Panc1 (cell line): ENCODE data around the gene UBE2R2. TPM values are rescaled to one million over a fixed set of nuclear protein-coding genes. Genes with fewer than 3 reads are reported as not detected.

Experiments
- ATAC-seq: fragments of 200-7000 bp; cut with Tn5 transposase; 2 replicates; pipeline ENCODE4 v1.9.1; 2020; ENCODE audit warnings: mild to moderate bottlenecking, moderate library complexity
- BruUV-seq: library from RNA; stranded (reverse); fragments of 400-500 nt; replicated peaks from 2 replicates; lab custom pipeline; 2021; lab: Mats Ljungman, UMichigan
- CTCF ChIA-PET: fragments of 300-600 bp; sonication (Branson Sonifier 250); formaldehyde crosslinking; loops from one replicate; lab custom pipeline; 2022; ENCODE audit warnings: antibody characterized with exemption; lab: Charles Lee
- POLR2A ChIA-PET: fragments of 300-600 bp; sonication (Branson Sonifier 250); formaldehyde crosslinking; loops from one replicate; lab custom pipeline; 2022; ENCODE audit warnings: antibody characterized with exemption; lab: Charles Lee
- DNase-seq: peaks from one replicate; pipeline ENCODE4 v3.0.0-alpha.2; 2010; ENCODE audit warnings: low read depth, low spot score
- H3K27ac ChIP-seq: 2 replicates; pipeline ENCODE4 v1.5.1; 2011; ENCODE audit warnings: mild to moderate bottlenecking, low read length, inconsistent platforms
- H3K27me3 ChIP-seq: fragments of 200-500 bp; sonication (Bioruptor generic); 2 replicates; pipeline ENCODE4 v1.6.0; 2014; ENCODE audit warnings: low read length, inconsistent platforms; ENCODE audit not compliant: control insufficient read depth, insufficient read depth
- H3K36me3 ChIP-seq: fragments of 200-500 bp; sonication (Bioruptor generic); 2 replicates; pipeline ENCODE4 v1.5.1; 2014; ENCODE audit warnings: inconsistent platforms, mild to moderate bottlenecking, low read length, moderate library complexity; ENCODE audit not compliant: control insufficient read depth, insufficient read depth
- H3K4me1 ChIP-seq: 2 replicates; pipeline ENCODE4 v1.5.1; 2011; ENCODE audit warnings: inconsistent platforms, mild to moderate bottlenecking, low read length, moderate library complexity; ENCODE audit not compliant: control insufficient read depth, insufficient read depth
- H3K4me3 ChIP-seq, 2 experiments: 2 replicates each; pipeline ENCODE4 v1.5.1; 2011 to 2012; ENCODE audit warnings: low read depth in 2 of 2, low read length in 2 of 2, mild to moderate bottlenecking in 2 of 2, inconsistent platforms in 1 of 2, moderate library complexity in 1 of 2
- H3K9me3 ChIP-seq: fragments of 200-500 bp; sonication (Bioruptor generic); 2 replicates; pipeline ENCODE4 v1.5.1; 2014; ENCODE audit warnings: low read depth, mild to moderate bottlenecking, inconsistent platforms, low read length, moderate library complexity; ENCODE audit not compliant: control insufficient read depth, insufficient read depth
- CTCF ChIP-seq: fragments of 450-650 bp; IDR thresholded peaks from 2 replicates; pipeline ENCODE4 v1.5.1; 2017; ENCODE audit warnings: mild to moderate bottlenecking
- POLR2AphosphoS5 ChIP-seq: IDR thresholded peaks from 2 replicates; pipeline ENCODE4 v1.6.1; 2012; ENCODE audit warnings: mild to moderate bottlenecking, low read depth, low read length, moderate library complexity
- REST ChIP-seq, 2 experiments: IDR thresholded peaks; 2 replicates each; pipeline ENCODE4 v1.6.1; 2011 to 2012; ENCODE audit warnings: low read depth in 2 of 2, control low read depth in 1 of 2, low read length in 1 of 2, mild to moderate bottlenecking in 1 of 2, moderate library complexity in 1 of 2; ENCODE audit not compliant: insufficient read depth in 1 of 2
- SIN3A ChIP-seq: IDR thresholded peaks from 2 replicates; pipeline ENCODE4 v1.6.1; 2012; ENCODE audit warnings: low read depth, mild to moderate bottlenecking, low read length, moderate library complexity, borderline replicate concordance; ENCODE audit not compliant: insufficient read depth
- TCF7L2 ChIP-seq: IDR thresholded peaks from 2 replicates; pipeline ENCODE4 v1.6.1; 2011; ENCODE audit warnings: mild to moderate bottlenecking, low read depth, low read length, inconsistent platforms
- in situ Hi-C: cut with HindIII; loops from 2 replicates; pipeline ENCODE4 v1.10.0; 2016; ENCODE audit warnings: low sequenced_read_pairs, low pct_unique_long_range_greater_than_20kb
- intact Hi-C: fragments of 100-400 bp; cut with micrococcal nuclease; formaldehyde crosslinking; loops from one replicate; pipeline ENCODE4 v1.10.0; 2022; ENCODE audit not compliant: unreplicated experiment
- total RNA-seq: library from RNA; stranded (reverse); gene quantifications from one replicate; pipeline ENCODE4 v1.2.1, GENCODE V29; 2021; ENCODE audit not compliant: unreplicated experiment

The UBE2R2 gene
- total RNA-seq, 1 experiment from 2014 or later, result 67.2 TPM

- H3K4me1 ChIP-seq, result peaks cover 7% of the 10 kb centered on the region; the same call in 1 of the 2 replicates
- H3K4me3 ChIP-seq, result no peak overlapping the region
- intact Hi-C loops (loop anchor here (10.0 kb wide), 1 partner anchor 59 kb away; no protein-coding TSS in a partner anchor), in situ Hi-C loops (no loop called here)
- CTCF ChIA-PET, result interaction anchor here (0.5 to 1.2 kb wide), 7 partner anchors 20 to 330 kb away, joined by 3 to 14 read pairs (median 4); no protein-coding TSS in a partner anchor
- DNase-seq, result no peak
- no peaks in the 10 kb centered on the region for H3K9me3 ChIP-seq
- H3K27ac ChIP-seq, result no peak overlapping the region
- no peak for TF ChIP-seq CTCF
- TF ChIP-seq SIN3A, result no peak
- TF ChIP-seq REST (IDR thresholded peaks at IDR 0.05; ENCODE audit: insufficient read depth in 1 of 2, low read depth in 2 of 2, low read length in 1 of 2), result no peak
- TF ChIP-seq POLR2AphosphoS5, result peak; percentile 3; the same call in 1 of the 2 replicates
- no peak for TF ChIP-seq TCF7L2
- POLR2A ChIA-PET, result no interaction called here
- no TSS peak for BruUV-seq
- ATAC-seq, result peak; percentile 26
- no peaks in the 10 kb centered on the region for H3K27me3 ChIP-seq
- peaks cover 47% of the 10 kb centered on the region for H3K36me3 ChIP-seq
Observed at GRCh38 chr9:33923998-33924701, 107.2 kb downstream of the UBE2R2 start.

DNA sequence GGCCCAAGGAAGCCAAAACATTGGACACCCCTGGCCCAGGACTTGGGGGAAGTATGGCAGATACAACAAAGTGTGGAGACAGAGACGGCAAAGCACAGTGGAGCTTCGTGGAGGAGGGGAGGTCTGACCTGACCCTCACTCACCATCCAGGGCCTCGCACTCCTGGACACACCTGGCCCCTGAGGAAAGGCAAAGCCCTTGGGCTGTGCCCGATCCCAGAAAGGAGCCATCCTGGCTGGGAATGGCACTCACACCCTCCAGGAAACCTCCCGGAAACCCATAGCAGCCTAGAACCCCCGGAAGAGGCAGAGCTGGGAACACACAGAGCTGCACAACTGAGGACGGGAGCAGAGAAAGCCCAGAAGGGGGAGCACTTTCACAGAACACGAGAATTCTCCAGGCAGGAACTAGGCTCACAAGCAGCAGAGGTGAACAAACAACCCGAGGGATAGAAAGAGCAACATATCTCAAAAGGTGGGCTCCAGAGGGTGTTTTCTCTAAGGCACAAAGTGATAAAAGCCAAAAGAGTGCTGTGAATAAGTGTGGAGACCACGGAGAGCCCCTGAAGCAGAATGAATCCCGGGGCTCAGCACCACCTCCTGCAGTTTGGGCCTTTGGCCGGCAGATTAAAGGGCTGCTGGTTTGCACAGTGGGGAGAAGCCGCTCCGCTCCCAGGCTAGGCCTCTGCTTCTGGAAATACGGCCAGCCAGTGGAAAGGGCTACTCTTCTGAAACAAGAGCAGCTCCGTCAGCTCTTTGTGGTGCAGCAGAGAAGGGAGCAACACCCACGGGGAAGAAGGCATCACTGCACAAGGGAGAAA is 108.2 kb downstream of the UBE2R2 start:
- ATAC-seq (peak; percentile 55), DNase-seq (no peak)
- intact Hi-C loops, result loop anchor here (10.0 kb wide), 1 partner anchor 60 kb away; no protein-coding TSS in a partner anchor
- H3K27me3 ChIP-seq, result no peaks in the 10 kb centered on the region
- no TSS peak for BruUV-seq
- TF ChIP-seq SIN3A, result no peak
- no peak for TF ChIP-seq POLR2AphosphoS5
- no peak for TF ChIP-seq REST (IDR thresholded peaks at IDR 0.05; ENCODE audit: insufficient read depth in 1 of 2, low read depth in 2 of 2, low read length in 1 of 2)
- TF ChIP-seq CTCF, result no peak
- ChIA-PET POLR2A (no interaction called here), CTCF (interaction anchor here (0.5 to 1.2 kb wide), 5 partner anchors 10 to 329 kb away, joined by 3 to 14 read pairs (median 6); no protein-coding TSS in a partner anchor)
- peaks cover 7% of the 10 kb centered on the region; the same call in 1 of the 2 replicates for H3K4me1 ChIP-seq
- H3K27ac ChIP-seq, result peak overlapping the region; percentile 23; the same call in 1 of the 2 replicates
- no peaks in the 10 kb centered on the region for H3K9me3 ChIP-seq
- no peak overlapping the region for H3K4me3 ChIP-seq
- peaks cover 44% of the 10 kb centered on the region for H3K36me3 ChIP-seq
- in situ Hi-C loops, result no loop called here
